Activated B cell treated with CpG ODN at 0.5 μM for 24 hours (primary cell): Measurements from ENCODE around the gene MLH1. TPM values are rescaled to one million over a fixed set of nuclear protein-coding genes. Genes with fewer than 3 reads are reported as not detected.
A peak's percentile ranks its signal among the peaks of the same experiment; 100 is the strongest.
"Not testable (repeated sequence)": the region's sequence is repeated elsewhere in the genome, so short reads cannot be mapped to it uniquely, and the experiment has no call there.

Experiments used
- ATAC-seq: fragments of 200-7000 bp; cut with Tn5 transposase; one replicate; pipeline ENCODE4 v1.10.0; 2021; ENCODE audit warnings: low read depth, mild to moderate bottlenecking, moderate library complexity
- CTCF ChIA-PET: fragments of 350-600 bp; sonication (Branson Sonifier 250); formaldehyde crosslinking; loops from one replicate; lab custom pipeline; 2021; ENCODE audit warnings: antibody characterized with exemption; lab: Charles Lee
- POLR2A ChIA-PET: fragments of 350-600 bp; sonication (Branson Sonifier 250); formaldehyde crosslinking; loops from one replicate; lab custom pipeline; 2021; ENCODE audit warnings: antibody characterized with exemption; lab: Charles Lee
- DNase-seq: peaks from one replicate; pipeline ENCODE4 v3.0.0; 2022
- H3K27ac Mint-ChIP-seq: one replicate; pipeline ENCODE4 v1.8.0; 2020; ENCODE audit warnings: mixed read lengths
- H3K27me3 Mint-ChIP-seq: one replicate; pipeline ENCODE4 v1.8.0; 2021; ENCODE audit warnings: mixed read lengths
- H3K36me3 Mint-ChIP-seq: one replicate; pipeline ENCODE4 v1.8.0; 2021; ENCODE audit warnings: low read depth, mixed read lengths
- H3K4me1 Mint-ChIP-seq: one replicate; pipeline ENCODE4 v1.8.0; 2021; ENCODE audit warnings: mixed read lengths
- H3K4me3 Mint-ChIP-seq: one replicate; pipeline ENCODE4 v1.8.0; 2020; ENCODE audit warnings: mild to moderate bottlenecking, mixed read lengths
- H3K9me3 Mint-ChIP-seq: one replicate; pipeline ENCODE4 v1.8.0; 2020; ENCODE audit warnings: mixed read lengths
- intact Hi-C: fragments of 100-400 bp; cut with micrococcal nuclease; formaldehyde crosslinking; loops from one replicate; pipeline ENCODE4 v1.15.1; 2024
- total RNA-seq: library from RNA; stranded (reverse); gene quantifications from 2 replicates; pipeline ENCODE4 v1.2.3, GENCODE V29; 2022
- TF ChIP-seq, protein P1 (sequence below): fragments of 200-600 bp; IDR thresholded peaks from one replicate; pipeline ENCODE4 v1.8.0; 2022; ENCODE audit warnings: antibody characterized with exemption, mild to moderate bottlenecking

Gene MLH1
- total RNA-seq, 1 donor from 2014 or later, result 46.2 TPM

DNA sequence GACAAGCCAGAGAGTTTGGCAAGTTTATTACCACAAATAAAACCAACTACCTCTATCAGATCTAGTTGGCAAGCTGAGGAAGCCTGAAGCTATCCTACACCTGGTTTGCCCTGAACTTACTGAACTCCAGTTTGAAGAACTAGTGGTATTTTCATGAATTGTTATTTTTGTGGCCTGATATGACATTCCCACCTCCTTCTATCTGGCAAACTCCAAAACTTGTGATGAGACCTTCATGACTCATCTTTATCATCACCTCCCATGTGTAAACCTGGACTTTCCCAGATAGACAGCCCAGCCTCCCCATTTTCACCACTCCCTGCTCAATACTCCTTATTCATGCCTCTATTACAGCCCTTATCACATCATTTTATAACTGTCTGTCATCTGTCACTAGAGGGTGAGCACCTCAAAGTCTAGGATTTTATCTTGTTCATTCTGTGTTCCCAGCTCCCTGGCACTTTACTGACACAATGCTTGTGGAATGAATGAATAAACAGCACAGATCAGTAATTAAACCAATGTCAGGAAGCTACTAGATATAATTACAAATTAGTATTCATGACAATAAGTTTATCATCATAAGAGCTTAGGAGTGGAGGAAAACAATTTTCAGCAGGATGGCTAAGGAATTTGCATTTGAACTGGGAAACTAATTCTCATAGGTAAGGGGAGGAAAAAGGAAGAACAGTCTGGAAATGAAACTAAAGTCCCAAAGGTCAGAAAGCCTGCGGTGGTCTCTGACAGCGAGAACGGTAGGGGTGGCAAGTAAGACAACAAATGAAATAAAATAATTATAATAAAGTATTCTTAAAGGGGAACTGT is 35.2 kb upstream of the MLH1 start:
- H3K9me3 Mint-ChIP-seq, result no peaks in the 10 kb centered on the region
- intact Hi-C loops, result loop anchor here (1.0 to 2.0 kb wide), 9 partner anchors 12 to 229 kb away; no protein-coding TSS in a partner anchor
- no peaks in the 10 kb centered on the region for H3K36me3 Mint-ChIP-seq
- peaks cover 20% of the 10 kb centered on the region for H3K4me1 Mint-ChIP-seq
- no peak for DNase-seq
- no peaks in the 10 kb centered on the region for H3K27me3 Mint-ChIP-seq
- no peak for ATAC-seq
- no peak overlapping the region for H3K4me3 Mint-ChIP-seq
- ChIA-PET CTCF (interaction anchor here (0.5 to 4.7 kb wide), 45 partner anchors 7 to 256 kb away, joined by 3 to 71 read pairs (median 5); partner anchors contain the start of genes EPM2AIP1, MLH1 and TRANK1), POLR2A (interaction anchor here (0.6 to 2.0 kb wide), 16 partner anchors 14 to 260 kb away, joined by 3 to 15 read pairs (median 5); partner anchors contain the start of genes EPM2AIP1, MLH1 and TRANK1)
- TF ChIP-seq, protein P1, sequence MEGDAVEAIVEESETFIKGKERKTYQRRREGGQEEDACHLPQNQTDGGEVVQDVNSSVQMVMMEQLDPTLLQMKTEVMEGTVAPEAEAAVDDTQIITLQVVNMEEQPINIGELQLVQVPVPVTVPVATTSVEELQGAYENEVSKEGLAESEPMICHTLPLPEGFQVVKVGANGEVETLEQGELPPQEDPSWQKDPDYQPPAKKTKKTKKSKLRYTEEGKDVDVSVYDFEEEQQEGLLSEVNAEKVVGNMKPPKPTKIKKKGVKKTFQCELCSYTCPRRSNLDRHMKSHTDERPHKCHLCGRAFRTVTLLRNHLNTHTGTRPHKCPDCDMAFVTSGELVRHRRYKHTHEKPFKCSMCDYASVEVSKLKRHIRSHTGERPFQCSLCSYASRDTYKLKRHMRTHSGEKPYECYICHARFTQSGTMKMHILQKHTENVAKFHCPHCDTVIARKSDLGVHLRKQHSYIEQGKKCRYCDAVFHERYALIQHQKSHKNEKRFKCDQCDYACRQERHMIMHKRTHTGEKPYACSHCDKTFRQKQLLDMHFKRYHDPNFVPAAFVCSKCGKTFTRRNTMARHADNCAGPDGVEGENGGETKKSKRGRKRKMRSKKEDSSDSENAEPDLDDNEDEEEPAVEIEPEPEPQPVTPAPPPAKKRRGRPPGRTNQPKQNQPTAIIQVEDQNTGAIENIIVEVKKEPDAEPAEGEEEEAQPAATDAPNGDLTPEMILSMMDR, result no peak
- H3K27ac Mint-ChIP-seq, result peak overlapping the region; percentile 33

GRCh38 chr3:36959821-36960220 is 33.5 kb upstream of the MLH1 start:
- intact Hi-C loops, result loop anchor here (2.0 kb wide), 1 partner anchor 47 kb away; no protein-coding TSS in a partner anchor
- Mint-ChIP-seq H3K27ac (no peak overlapping the region), H3K9me3 (no peaks in the 10 kb centered on the region), H3K4me1 (peaks cover 27% of the 10 kb centered on the region), H3K27me3 (no peaks in the 10 kb centered on the region), H3K36me3 (no peaks in the 10 kb centered on the region), H3K4me3 (no peak overlapping the region)
- TF ChIP-seq, protein P1, result no peak
- POLR2A ChIA-PET, result interaction anchor here (0.7 to 1.6 kb wide), 5 partner anchors 10 to 144 kb away, joined by 3 to 14 read pairs (median 6); no protein-coding TSS in a partner anchor
- CTCF ChIA-PET, result interaction anchor here (0.6 to 4.7 kb wide), 15 partner anchors 11 to 172 kb away, joined by 3 to 71 read pairs (median 6); partner anchors contain the start of genes EPM2AIP1, MLH1 and TRANK1
- ATAC-seq, result no peak
- DNase-seq, result no peak

DNA sequence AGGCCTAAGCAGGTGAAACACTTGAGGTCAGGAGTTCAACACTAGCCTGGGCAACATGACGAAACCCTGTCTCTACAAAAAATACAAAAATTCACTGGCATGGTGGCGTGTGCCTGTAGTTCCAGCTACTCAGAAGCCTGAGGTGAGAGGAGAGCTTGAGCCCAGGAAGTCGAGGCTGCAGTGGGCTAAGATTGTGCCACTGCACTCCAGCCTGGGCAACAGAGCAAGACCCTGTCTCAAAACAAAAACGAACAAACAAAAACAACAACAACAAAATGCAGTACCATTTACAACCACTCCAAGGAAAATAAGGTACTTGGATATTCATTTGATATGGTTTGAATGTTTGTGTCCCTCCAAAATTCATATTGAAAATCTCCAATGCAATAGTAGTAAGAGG is 32.8 kb upstream of the MLH1 start:
- Mint-ChIP-seq H3K4me3 (no peak overlapping the region), H3K4me1 (peaks cover 34% of the 10 kb centered on the region), H3K27ac (no peak overlapping the region), H3K36me3 (no peaks in the 10 kb centered on the region), H3K27me3 (no peaks in the 10 kb centered on the region), H3K9me3 (no peaks in the 10 kb centered on the region)
- ChIA-PET CTCF (interaction anchor here (0.8 to 3.7 kb wide), 4 partner anchors 16 to 143 kb away, joined by 3 to 70 read pairs (median 6); partner anchors contain the start of gene TRANK1), POLR2A (no interaction called here)
- TF ChIP-seq, protein P1, result no peak
- DNase-seq (no peak), ATAC-seq (no peak)
- intact Hi-C loops, result no loop called here

GRCh38 chr3:36963008-36963407 is 30.3 kb upstream of the MLH1 start:
- H3K4me1 Mint-ChIP-seq, result peaks cover 25% of the 10 kb centered on the region
- ChIA-PET POLR2A (interaction anchor here (0.9 kb wide), 1 partner anchor 29 kb away, joined by 3 read pairs; no protein-coding TSS in a partner anchor), CTCF (interaction anchor here (0.5 to 1.3 kb wide), 2 partner anchors 94 to 96 kb away, joined by 4 to 5 read pairs; no protein-coding TSS in a partner anchor)
- ATAC-seq, H3K4me3 Mint-ChIP-seq, H3K27ac Mint-ChIP-seq, H3K27me3 Mint-ChIP-seq, DNase-seq, H3K36me3 Mint-ChIP-seq, intact Hi-C loops, H3K9me3 Mint-ChIP-seq: not testable (repeated sequence)

GRCh38 chr3:36964331-36964730 is 29.0 kb upstream of the MLH1 start:
- TF ChIP-seq, protein P1, result no peak
- H3K4me1 Mint-ChIP-seq, result peaks cover 21% of the 10 kb centered on the region
- ATAC-seq (no peak), DNase-seq (no peak)
- no peak overlapping the region for H3K4me3 Mint-ChIP-seq
- ChIA-PET POLR2A (interaction anchor here (0.8 to 1.3 kb wide), 2 partner anchors 20 to 60 kb away, joined by 5 to 6 read pairs; partner anchors contain the start of gene TRANK1), CTCF (interaction anchor here (1.3 kb wide), 1 partner anchor 95 kb away, joined by 5 read pairs; no protein-coding TSS in a partner anchor)
- no peaks in the 10 kb centered on the region for H3K9me3 Mint-ChIP-seq
- intact Hi-C loops, result no loop called here
- H3K36me3 Mint-ChIP-seq, result no peaks in the 10 kb centered on the region
- no peaks in the 10 kb centered on the region for H3K27me3 Mint-ChIP-seq
- no peak overlapping the region for H3K27ac Mint-ChIP-seq
